Activated effector memory CD4-positive, alpha-beta T cell treated with anti-CD3 and anti-CD28 coated beads, Interleukin-2, amount 50 U/mL, for 16 hours (primary cell): Measurements from ENCODE around the gene SLC10A7.

ENCODE experiments used
- DNase-seq: peaks from one replicate; pipeline ENCODE4 v3.0.0-alpha.2; 2020

The SLC10A7 gene

DNA sequence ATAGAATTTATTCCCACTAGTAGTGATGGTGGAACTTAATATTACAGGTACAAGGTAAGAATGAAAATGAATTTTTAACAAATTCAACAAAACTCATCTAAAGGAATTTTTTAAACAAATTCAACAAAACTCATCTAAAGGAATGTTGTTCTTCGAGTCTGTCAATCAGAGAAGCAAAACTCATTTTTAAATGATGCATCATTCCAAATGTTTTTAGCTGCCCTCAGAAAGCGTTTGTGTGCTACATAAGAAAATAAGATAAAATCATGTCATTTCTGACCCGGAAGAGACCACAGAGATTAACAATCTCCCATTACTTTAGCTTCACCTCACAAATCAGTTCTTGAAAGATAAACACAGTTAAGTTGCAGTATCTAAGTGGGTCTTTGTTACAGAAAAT, 178.0 kb downstream of the SLC10A7 start:
- DNase-seq, result no peak

DNA sequence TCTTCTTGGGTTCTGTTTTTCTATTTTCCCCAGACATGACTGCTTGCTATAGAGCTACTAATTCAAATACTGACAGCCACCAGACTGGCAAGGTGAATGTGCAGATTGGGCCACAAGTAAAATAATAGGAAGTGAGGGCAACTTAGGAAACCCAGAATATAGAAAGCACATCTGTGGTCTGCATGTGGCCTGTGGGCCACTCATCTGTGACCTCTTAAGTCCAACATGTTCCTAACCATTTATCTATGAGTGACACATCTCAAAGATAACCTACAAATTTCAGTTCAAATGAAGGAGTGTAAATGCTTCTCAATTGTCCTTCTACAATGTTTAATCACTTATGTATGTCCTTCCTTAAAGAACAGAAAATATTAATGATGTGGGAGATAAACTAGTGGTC, 178.5 kb downstream of the SLC10A7 start:
- DNase-seq, result no peak

DNA sequence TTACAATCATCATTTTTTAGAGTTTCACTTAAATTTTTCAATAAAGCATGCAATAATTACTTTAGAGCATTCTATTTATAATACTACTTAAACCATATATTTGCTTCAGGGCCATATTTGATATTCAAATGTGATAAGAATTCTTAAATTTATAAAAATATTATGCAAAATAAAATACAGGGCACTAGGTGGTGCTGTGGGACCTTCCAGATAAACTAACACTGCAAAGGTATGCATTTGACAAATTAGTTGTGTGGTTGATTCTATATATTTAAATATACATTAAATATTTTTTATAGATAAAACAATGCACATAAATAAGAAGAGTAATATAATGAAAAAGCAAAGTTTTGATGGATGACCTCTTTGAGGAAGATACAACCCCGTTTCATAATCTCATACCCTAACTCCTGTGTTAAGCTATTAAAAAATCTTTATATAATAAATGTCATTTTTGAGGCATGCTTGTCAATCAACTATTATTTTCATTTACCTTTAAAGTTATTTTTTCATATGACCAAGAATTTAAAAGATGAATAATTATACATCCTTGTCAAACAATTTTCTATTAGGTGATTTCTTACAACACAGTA, 179.0 kb downstream of the SLC10A7 start:
- DNase-seq, result no peak

DNA sequence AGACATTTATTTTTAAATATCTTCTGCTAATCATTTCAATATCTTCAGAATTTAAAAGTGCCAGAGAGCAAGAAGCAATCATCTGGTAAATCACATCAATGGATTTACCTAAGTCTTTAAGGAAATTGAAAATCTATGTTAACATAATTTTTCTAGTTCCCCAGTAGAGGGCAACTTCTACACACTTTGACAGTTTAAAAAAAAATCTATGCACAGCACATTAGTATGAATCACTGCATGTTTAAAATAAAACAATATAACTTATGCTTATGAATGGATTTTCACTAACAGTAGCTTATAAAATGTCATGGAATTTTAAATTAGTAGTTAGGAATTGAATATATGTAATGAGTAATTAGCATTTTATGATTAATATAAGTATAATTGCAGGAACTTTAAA, 180.9 kb downstream of the SLC10A7 start:
- no peak for DNase-seq

DNA sequence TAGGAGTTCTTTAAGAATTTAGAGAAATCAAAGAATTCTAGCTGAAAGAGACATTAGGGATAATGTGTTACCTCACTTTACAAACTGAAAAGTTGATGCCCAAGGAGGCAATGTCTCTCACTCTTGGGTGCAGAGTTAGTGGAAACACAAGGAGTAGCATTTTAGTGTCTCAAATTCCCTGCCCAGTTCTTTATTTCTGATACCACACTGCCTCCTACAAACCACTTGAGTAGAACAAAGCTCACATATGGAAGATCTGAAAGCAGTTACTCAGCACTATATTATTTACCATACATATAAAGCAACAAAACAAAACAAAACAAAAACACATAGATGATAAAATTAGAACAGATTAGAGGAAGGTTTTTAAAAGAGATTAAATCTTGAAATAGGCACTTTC, 183.2 kb downstream of the SLC10A7 start:
- DNase-seq, result no peak

DNA sequence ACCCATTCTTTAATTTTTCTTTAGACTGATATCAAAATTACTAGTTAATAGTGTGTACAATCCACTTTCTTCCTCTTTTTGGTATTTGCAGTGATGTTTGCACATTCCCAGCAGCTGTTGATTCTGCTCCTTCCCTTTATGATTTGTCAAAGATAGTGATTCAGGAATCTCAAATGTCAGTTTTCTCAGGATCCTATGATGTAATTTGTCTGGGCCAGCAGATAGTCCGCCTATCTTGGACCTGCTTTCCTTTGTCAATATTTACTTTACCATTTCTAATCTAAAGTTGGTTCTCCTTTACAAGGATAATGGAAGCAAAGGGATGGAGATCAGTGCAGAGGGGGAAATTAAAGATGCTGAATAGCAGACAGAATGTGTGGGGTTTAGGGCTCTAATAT, 185.3 kb downstream of the SLC10A7 start:
- no peak for DNase-seq

DNA sequence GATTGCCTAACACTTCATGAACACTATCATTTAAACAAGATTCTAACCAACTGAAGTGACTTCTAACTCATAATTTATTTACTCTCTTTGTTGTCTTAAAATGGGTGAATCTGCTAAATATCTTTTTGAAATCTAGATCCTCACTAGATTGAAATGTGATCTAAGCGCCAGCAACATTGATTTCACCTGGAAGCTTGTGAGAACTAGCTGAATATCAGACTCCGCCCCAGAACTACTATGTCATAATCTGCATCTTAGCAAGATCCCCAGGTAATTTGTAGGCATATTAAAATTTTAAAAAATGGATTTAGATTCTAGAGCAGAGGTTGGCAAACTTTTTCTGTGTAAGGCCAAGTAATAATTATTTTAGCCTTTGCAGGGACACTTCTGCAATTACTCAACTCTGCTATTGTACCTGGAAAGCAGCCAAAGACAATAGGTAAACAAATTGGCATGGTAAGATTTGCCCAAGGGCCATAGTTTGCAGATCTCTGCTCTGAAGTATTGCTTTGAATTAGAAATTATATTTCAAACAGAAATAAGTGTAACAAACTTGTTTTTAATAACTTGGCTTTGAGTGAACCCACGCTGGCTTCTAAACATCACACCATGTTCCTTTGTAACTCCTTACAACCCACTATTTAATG, 185.9 kb downstream of the SLC10A7 start:
- no peak for DNase-seq

DNA sequence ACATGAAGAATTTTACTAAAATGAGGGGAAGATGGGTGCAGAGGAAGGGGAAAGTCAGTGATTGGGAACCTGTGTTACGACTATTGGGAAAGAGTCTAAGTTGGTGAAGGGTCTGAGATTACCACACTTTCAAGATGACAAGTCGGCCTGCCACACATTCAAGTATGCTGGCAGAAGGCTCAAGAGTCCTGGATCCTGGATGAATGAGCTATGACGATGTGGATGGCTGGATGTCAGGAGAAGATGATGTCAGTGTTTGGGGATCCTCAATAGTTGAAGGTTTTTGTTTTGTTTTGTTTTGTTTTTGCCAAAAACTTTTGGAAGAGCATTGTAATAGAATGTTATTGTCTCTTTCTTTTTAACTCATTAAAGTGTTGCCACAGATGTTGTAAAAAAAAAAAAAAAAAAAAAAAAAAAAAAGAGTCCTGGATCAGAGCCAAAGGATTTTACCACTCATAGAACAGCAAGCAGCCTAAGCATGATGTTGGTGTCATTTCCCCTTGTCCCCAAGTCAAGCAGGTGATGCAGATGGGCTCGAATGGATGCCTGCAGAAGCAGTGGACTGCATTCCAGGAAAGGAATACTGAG, 186.8 kb downstream of the SLC10A7 start:
- DNase-seq, result no peak

DNA sequence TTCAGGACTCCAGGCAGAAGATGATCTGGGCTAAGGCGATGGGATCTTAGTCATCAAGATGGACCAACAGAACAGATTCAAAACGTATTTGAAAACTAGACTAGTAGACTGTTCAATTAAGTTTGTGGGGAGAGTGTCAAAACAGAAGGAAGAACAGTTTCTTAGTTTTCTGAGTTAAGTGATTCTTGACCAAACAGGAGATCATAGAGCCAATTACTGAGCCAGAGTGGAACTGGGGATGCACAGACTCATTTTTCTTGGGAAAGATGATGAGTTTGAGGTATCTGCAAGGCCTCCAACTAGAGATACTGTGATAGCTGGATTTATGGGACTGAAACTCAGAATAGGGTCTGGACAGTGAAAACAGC, 187.9 kb downstream of the SLC10A7 start:
- DNase-seq, result no peak

DNA sequence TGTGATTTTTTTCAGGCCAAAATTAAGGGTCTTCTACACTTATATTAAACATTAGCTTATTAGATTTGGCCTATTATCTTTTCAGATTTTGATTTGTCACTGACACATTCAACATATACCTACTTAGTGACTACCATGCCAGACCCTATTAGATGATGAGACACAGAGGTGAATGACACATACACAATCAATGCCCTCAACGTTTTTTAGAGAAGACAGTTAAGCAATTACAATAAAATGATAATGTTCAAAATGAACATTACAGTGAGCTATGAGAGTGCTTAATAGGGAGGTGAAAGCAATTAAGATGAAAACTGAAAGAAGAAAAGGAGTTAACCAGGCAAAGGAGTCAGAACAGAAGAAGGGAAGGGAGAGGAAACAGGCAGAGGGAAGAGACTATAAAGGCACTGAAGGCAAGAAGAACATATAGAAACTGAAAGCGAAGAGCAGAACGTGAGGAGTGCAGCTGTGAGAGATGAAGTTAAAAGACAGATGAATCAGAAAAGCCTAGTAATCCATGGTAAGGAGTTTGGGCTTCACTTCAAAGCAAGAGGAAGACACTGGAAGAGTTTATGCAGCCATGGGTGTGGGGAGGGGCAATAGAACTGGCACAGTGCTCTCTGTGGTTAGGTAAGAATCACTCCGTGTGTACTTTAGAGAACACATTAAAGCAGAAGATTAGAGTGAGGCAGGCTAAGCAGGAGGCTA, 188.4 kb downstream of the SLC10A7 start:
- DNase-seq, result no peak

DNA sequence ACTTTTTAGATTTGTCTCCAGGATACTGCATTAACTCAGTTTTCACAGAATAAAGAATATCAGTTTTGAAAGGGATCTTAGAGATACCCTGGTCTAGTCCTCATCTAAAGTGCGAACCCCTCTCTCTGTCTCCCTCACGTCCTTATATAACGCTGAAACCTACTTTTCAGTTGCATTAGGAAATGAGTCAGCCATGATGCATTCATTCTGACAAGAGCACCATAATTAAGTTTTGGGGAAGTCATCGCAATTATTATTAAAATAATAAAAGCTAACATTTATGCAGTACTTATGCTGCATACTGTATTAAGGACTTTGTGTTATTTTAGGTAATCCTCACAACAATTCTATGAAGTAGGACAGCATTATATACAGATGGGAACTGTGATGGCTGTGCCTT, 191.3 kb downstream of the SLC10A7 start:
- DNase-seq, result no peak

DNA sequence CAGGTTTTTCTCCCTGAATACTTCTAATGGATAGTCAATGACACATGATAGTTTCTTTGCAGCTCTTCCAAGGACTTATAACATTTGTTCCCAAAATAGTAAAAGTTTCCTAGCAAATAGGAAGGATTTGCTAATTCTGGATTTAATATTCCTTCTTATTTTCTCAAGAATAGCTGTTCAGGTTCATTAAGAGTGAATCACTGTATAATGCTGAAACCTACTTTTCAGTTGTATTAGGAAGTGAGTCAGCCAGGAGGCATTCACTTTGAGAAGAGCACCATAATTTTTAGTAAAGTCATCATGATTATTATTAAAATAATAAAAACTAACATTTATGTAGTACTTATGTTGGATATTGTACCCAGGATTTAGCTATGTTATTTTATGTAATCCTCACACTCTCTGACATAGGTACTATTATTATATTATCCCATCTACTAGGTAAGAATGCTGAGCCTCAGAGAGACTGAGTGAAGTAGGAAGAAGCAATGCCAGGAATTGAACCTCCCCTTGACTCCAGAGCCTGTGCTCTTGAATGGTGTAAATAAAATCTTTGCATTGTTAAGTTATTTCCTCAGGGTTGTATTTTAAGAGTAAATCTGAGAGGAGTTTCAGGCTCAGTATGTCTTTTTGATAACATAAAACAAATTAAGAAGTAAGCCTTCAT, 192.6 kb downstream of the SLC10A7 start:
- no peak for DNase-seq

DNA sequence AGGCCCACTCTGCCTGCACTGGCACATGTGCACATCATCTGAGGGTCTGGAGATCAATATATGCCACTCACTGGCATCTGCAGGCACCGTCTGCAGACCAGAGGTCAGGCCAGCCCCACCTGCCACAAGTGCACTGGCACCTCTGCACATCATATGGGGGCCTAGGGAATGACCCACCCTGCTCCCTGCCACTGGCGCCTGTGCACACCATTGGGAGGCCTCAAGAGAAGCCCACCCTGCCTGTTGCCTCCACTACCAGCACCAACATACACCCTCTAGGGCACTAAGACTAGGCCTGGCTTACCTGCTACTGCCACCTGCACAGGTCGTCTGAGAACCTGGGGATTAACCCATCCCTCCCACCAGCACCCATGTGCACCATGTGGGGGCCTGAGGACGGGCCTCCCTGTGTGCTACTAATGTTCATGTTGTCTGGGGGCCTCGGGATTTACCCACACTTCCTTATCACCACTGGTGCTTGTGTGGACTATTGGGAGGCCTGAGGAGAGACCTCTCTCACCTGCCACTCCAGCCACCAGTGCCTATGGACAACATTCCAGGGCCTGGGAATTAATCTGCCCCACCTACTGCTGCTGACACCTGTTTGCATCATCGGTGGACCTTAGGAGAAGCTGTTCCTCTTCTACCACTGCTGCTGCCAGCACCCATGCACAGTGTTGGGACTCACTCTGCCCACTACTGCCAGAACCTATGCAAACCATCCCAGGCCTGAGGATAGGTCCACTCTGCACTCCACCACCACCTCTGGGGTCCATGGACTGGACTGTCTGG, 193.7 kb downstream of the SLC10A7 start:
- no peak for DNase-seq

DNA sequence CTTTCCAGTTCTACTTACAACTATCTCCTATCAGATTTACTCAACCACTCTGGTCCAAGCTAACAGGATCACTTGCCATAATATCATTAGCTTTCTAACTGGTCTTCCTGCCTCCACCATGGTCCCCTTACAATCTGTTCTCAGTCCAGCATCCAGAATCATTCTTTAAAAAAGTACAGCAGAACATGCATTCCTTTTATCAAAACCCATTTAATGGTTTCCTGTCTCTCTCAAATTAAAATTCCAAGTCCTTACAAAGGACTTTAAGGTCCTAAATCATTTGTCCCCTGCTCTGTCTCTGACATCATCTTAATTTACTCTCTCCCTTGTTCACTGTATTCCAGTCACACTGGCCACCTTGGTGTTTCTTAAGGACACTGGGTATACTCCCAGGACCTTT, 202.8 kb downstream of the SLC10A7 start:
- no peak for DNase-seq

DNA sequence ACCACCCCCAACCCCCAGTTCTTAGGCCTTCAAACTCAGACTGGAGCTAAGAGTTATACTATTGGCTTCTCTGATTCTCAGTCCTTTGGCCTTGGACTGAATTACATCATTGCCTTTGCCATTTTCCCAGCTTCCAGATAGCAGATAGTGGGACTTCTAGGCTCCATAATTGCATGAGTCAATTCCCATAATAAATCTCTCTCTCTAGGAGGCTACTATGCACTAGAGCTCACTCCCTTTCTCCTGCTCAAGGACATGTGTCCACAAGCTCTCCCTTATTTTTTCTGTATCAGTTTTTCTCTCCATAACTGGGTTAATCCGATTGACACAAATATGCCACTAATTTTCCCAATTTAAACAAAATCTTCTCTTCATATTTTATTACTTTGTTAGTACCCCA, 204.0 kb downstream of the SLC10A7 start:
- DNase-seq, result no peak

DNA sequence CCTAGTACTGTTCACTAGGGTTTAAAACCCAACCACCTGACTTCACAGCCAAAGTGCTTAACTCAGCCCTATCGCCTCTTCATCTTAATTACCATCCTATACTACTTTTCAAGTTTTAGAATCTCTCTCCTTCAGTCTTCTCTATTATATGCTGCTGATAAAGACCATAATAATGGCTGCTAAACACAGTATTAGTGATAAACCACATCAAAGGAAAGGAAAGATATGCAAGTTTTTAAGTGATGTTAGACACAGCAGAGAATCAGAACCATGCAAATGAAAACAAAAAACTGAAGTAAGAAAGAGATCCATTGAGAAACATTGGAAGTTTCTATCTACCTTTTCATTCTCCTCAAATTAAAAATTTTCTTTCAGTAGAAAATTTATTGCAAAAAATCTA, 206.6 kb downstream of the SLC10A7 start:
- DNase-seq, result no peak

DNA sequence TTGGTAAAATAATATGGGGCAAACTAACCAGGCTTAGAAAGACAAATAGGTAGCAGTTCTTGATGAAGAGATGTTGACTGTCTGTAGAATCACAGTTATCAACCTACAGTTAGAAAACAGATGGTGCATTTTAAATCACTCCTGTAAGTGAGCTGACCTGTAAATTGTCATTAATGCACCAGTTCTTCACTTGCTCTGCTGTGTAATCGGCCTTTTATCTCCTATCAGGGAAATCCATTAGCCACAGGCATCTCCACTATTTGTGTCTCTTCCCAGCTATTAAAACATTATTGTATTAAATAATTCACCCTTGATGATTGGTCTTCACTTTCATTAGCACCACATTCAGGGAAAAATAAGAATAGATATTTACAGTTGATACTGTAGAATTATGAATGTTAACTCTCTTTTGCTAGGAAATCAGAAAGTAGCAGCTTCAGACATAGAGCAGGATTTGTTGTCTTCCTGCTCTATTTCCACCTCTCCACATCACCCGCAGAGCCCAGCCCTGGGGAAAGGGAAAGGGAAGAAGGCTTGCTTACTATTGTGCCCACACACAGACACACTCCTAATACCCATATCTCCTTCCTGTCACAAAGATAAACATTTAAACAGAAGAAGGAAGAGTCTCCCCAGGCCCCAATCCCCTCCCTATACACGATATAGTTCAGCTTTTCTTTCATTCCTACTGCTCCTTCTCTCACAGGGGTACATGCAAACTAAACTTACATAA, 210.3 kb downstream of the SLC10A7 start:
- no peak for DNase-seq

DNA sequence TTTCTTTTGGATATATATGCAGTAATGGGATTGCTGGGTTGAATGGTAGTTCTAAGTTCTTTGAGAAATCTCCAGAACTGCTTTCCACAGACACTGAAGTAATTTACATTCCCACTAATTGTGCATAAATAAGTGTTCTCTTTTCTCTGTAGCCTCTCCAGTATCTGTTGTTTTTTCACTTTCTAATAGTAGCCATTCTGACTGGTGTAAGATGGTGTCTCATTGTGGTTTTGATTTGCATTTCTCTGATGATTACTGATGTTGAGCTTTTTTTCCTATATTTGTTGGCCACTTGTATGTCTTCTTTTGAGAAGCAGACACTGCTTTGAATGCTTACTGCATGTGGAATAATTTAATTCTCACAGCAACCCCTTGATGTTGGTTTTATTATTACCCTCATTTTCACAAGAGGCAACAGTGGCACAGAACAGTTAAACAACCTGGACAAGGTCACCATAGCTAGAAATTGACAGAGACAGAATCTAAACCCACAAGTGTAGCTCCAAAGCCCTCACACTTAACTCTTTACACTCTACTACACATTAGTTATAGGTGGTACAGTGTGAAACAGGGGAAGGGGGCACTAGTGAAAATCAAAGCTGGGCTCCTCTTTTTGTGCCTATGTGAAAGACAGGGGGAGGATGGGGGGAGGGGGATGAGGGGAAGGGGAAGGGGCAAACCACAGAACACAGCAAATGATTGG, 211.3 kb downstream of the SLC10A7 start:
- DNase-seq, result no peak

DNA sequence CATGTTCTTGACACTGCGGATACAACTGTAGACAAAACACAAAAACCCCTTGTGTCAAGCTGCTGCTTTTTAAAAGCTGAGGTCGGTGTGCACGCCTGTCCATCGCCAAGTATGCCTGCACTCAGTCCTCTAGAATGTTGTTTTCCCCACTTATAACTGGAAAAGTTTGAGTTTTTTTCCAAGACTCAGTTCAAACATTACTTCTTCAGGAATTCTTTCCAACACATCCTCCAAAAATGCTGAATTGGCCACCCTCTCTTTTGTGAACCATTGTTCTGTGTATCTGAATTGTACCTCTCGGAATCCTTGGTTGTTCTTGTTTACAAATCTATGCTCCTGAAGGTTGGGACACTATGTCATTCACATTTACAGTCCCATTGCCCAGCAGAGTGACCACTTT, 212.8 kb downstream of the SLC10A7 start:
- no peak for DNase-seq

DNA sequence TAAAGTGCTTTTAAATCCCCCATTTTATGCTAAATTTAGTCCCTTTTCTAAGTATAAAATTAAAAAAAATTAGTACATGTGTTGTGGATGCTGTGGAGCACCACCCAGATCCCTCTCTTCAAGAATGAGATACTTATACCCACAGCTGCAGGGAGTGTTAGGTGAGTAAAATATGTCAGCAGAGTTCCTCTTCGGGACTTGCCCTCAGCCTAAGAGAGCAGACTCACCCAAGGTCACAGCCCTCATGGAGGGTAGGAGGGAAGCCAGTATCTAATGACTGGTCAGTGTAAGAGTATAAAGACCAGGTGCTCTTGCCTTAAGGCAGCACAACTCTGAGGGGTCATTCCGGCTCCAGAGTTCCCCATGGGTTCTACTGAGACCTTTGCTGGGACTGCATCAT, 218.9 kb downstream of the SLC10A7 start:
- no peak for DNase-seq

DNA sequence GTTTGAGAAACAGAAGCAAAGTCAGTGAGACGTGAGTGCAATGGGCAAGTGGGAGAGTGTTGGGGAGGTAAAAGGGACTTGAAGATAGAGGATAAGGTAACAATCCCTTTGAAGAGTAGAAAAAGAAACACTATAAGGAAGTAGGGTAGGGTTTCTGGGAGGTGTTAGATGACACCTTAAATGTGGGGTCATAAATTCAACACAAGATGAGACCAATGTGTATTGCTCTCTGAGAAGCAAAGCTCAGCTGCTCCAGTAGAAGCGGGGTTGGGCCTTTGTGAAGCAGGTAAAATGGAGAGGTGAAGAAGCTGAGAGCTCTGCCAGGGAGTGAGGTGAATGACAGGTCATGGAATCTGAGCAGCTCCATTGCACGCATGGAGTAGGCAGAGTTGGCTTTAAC, 222.1 kb downstream of the SLC10A7 start:
- DNase-seq, result no peak

DNA sequence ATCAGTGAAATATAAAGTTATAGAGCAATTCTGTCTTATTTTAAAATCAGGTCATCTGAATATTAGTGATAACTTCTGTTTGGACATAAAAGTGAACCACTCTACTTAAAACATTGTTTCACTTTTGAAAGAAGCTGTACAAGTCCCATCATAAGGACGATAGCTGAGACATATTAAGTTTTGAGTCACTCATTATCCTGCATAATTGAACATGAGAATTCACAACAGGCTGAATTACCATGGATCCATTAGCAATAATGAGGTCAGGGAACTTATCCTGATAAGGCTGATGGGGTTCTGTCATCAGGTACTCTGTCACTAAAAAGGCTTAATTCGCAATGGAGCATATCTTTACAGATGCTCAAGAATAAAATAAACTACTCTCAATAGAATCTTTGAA, 227.0 kb downstream of the SLC10A7 start:
- no peak for DNase-seq
